K562 (cell line): ENCODE results near the gene FKBP2. TPM values are rescaled to one million over a fixed set of nuclear protein-coding genes. Genes with fewer than 3 reads are reported as not detected.

Experiments
- CXXC5 ChIP-seq: fragments of 250-450 bp; sonication (Bioruptor Pico); IDR thresholded peaks from 2 replicates; pipeline ENCODE4 v1.8.0; 2022; ENCODE audit warnings: inconsistent platforms, mild to moderate bottlenecking, moderate library complexity
- FOXA3 ChIP-seq, 2 experiments: fragments of 450-650 bp in 1 of 2; sonication (generic) in 1 of 2; formaldehyde crosslinking; IDR thresholded peaks in 1 of 2; conservative IDR thresholded peaks in 1 of 2; 2 replicates each; pipeline versions ENCODE4 v1.4.0 to v1.8.0; 2020 to 2022; ENCODE audit warnings: mild to moderate bottlenecking in 2 of 2, missing genetic modification reagents in 1 of 2
- IRF2 ChIP-seq: sonication (generic); formaldehyde crosslinking; IDR thresholded peaks from 2 replicates; pipeline ENCODE4 v1.8.1; 2022; ENCODE audit warnings: mild to moderate bottlenecking, missing genetic modification reagents
- NR2C2 ChIP-seq, 2 experiments: fragments of 200-800 bp in 1 of 2; sonication (Bioruptor generic) in 1 of 2; sonication (generic) in 1 of 2; formaldehyde crosslinking in 1 of 2; IDR thresholded peaks; 2 replicates each; pipeline versions ENCODE4 v1.6.1 to v1.8.0; 2016 to 2022; ENCODE audit warnings: mild to moderate bottlenecking in 1 of 2, missing compliant biosample characterization in 1 of 2, missing genetic modification characterization in 1 of 2, missing genetic modification reagents in 1 of 2
- PRMT5 ChIP-seq: sonication (generic); formaldehyde crosslinking; IDR thresholded peaks from 2 replicates; pipeline ENCODE4 v1.5.0; 2020; ENCODE audit warnings: missing genetic modification reagents
- RBFOX2 ChIP-seq: fragments of 200-400 bp; formaldehyde crosslinking; IDR thresholded peaks from 2 replicates; pipeline ENCODE4 v1.6.1; 2017; ENCODE audit warnings: low read depth, mild to moderate bottlenecking, low read length, moderate library complexity
- SAP30 ChIP-seq: fragments of 200-600 bp; sonication (generic); IDR thresholded peaks from 2 replicates; pipeline ENCODE4 v1.6.1; 2012; ENCODE audit warnings: borderline replicate concordance, low read depth, mild to moderate bottlenecking, moderate library complexity, low read length, control low read depth, inconsistent platforms; ENCODE audit not compliant: insufficient read depth, poor library complexity, severe bottlenecking
- polyA plus RNA-seq, 8 experiments: library from polyadenylated mRNA; depleted of rRNA in 4 of 8; stranded (reverse) in 5 of 8; unstranded in 3 of 8; fragments of >200 nt; fragmentation: Nextera tagmentation in 2 of 8; fragmentation: Illumina TruSeq in 1 of 8; extraction: Ambion mirVana in 2 of 8; extraction: Trizol in 1 of 8; gene quantifications; 2 replicates each; pipeline versions ENCODE4 v1.2.1 to v1.2.3, GENCODE V29; 2011 to 2014; ENCODE audit warnings: inconsistent platforms in 1 of 8, missing spikeins in 1 of 8
- total RNA-seq, 7 experiments: library from RNA; depleted of rRNA in 6 of 7; stranded (reverse); fragments of >200 nt in 6 of 7; fragmentation: Illumina TruSeq in 2 of 7; extraction: Trizol in 2 of 7; gene quantifications; 2 replicates each; pipeline versions ENCODE4 v1.2.1 to v1.2.3, GENCODE V29; 2011 to 2021; ENCODE audit warnings: low replicate concordance in 1 of 7
- TF ChIP-seq, protein P1 (sequence below): sonication (generic); formaldehyde crosslinking; IDR thresholded peaks from 2 replicates; pipeline ENCODE4 v1.8.0; 2022; ENCODE audit warnings: missing genetic modification reagents, mild to moderate bottlenecking, moderate library complexity, borderline replicate concordance
- TF ChIP-seq, protein P2 (sequence below), 3 experiments: IDR thresholded peaks in 2 of 3; conservative IDR thresholded peaks in 1 of 3; 2 replicates each; pipeline ENCODE4 v1.5.1; 2011 to 2012; ENCODE audit warnings: low read length in 3 of 3, mild to moderate bottlenecking in 3 of 3, control low read depth in 2 of 3, improper control_type of control experiment in 1 of 3, inconsistent platforms in 1 of 3, low read depth in 1 of 3, mixed read lengths in 1 of 3, moderate library complexity in 1 of 3; ENCODE audit not compliant: insufficient read depth in 2 of 3
- TF ChIP-seq, protein P3 (sequence below): sonication (generic); formaldehyde crosslinking; IDR thresholded peaks from 2 replicates; pipeline ENCODE4 v1.8.0; 2022; ENCODE audit warnings: mild to moderate bottlenecking, missing genetic modification reagents

FKBP2 gene
- total and polyA plus RNA-seq, 9 of the 15 experiments (the other 6 are each of a cell fraction or from before 2014, with no cell fraction given): 3.5 to 151 (median 58.1) TPM

DNA sequence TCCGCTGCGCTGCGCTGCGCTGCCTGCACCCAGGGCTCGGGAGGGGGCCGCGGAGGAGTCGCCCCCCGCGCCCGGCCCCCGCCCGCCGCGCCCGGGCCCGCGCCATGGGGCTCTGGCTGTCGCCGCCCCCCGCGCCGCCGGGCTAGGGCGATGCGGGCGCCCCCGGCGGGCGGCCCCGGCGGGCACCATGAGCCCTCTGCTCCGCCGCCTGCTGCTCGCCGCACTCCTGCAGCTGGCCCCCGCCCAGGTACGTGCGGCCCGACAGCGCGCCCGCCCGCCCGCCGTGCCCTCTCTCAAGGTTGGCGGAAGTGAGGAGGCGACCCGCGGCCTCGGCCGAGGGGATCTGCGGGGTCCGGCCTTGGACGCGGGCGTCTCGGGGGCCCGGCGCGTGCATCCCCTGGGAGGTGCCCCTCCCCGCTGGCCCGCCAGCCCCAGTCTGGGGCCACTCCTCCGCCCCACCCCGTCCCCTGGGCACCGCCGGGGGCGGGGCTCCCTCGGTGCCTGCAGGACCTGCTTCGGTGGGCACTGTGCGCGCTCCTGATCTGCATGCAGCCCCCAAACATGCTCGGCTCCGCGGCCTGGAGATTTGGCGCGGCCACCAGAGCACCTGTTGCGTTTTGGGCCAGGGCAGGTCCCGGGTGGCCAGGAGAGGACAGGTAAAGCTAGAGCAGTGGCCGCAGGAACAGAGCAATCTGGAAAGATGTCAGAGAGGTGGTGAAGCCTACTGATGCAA is 6.1 kb upstream of the FKBP2 start (continued):
- TF ChIP-seq CXXC5 (CRISPR knock-in tag) (peak; percentile 20; the same call in 1 of the 2 replicates), FOXA3 (CRISPR knock-in tag; conservative IDR thresholded peaks at IDR 0.05 in 1 of 2, IDR thresholded peaks at IDR 0.05 in 1 of 2) (0 out of 4 replicates have a peak, but pooled peaks of 1 of the 2 experiments have one; percentile 38), RBFOX2 (peak; percentile 48; the same call in 1 of the 2 replicates), PRMT5 (CRISPR knock-in tag) (no peak), IRF2 (CRISPR knock-in tag) (no peak), NR2C2 (CRISPR knock-in tag; IDR thresholded peaks at IDR 0.05) (no peak), NR2C2 (tag; IDR thresholded peaks at IDR 0.05) (0 out of 2 replicates have a peak, but pooled peaks have one; percentile 23), SAP30 (peak; percentile 48)
- TF ChIP-seq, protein P1, sequence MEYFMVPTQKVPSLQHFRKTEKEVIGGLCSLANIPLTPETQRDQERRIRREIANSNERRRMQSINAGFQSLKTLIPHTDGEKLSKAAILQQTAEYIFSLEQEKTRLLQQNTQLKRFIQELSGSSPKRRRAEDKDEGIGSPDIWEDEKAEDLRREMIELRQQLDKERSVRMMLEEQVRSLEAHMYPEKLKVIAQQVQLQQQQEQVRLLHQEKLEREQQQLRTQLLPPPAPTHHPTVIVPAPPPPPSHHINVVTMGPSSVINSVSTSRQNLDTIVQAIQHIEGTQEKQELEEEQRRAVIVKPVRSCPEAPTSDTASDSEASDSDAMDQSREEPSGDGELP: peak; percentile 13; the same call in 1 of the 2 replicates
- TF ChIP-seq, protein P2, sequence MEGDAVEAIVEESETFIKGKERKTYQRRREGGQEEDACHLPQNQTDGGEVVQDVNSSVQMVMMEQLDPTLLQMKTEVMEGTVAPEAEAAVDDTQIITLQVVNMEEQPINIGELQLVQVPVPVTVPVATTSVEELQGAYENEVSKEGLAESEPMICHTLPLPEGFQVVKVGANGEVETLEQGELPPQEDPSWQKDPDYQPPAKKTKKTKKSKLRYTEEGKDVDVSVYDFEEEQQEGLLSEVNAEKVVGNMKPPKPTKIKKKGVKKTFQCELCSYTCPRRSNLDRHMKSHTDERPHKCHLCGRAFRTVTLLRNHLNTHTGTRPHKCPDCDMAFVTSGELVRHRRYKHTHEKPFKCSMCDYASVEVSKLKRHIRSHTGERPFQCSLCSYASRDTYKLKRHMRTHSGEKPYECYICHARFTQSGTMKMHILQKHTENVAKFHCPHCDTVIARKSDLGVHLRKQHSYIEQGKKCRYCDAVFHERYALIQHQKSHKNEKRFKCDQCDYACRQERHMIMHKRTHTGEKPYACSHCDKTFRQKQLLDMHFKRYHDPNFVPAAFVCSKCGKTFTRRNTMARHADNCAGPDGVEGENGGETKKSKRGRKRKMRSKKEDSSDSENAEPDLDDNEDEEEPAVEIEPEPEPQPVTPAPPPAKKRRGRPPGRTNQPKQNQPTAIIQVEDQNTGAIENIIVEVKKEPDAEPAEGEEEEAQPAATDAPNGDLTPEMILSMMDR (IDR thresholded peaks at IDR 0.05 in 2 of 3, conservative IDR thresholded peaks at IDR 0.05 in 1 of 3; ENCODE audit: insufficient read depth in 2 of 3, low read depth in 1 of 3, low read length in 3 of 3): peak in 1 of 3 experiments; percentile 58; a peak in 1 of 6 replicates
- TF ChIP-seq, protein P3, sequence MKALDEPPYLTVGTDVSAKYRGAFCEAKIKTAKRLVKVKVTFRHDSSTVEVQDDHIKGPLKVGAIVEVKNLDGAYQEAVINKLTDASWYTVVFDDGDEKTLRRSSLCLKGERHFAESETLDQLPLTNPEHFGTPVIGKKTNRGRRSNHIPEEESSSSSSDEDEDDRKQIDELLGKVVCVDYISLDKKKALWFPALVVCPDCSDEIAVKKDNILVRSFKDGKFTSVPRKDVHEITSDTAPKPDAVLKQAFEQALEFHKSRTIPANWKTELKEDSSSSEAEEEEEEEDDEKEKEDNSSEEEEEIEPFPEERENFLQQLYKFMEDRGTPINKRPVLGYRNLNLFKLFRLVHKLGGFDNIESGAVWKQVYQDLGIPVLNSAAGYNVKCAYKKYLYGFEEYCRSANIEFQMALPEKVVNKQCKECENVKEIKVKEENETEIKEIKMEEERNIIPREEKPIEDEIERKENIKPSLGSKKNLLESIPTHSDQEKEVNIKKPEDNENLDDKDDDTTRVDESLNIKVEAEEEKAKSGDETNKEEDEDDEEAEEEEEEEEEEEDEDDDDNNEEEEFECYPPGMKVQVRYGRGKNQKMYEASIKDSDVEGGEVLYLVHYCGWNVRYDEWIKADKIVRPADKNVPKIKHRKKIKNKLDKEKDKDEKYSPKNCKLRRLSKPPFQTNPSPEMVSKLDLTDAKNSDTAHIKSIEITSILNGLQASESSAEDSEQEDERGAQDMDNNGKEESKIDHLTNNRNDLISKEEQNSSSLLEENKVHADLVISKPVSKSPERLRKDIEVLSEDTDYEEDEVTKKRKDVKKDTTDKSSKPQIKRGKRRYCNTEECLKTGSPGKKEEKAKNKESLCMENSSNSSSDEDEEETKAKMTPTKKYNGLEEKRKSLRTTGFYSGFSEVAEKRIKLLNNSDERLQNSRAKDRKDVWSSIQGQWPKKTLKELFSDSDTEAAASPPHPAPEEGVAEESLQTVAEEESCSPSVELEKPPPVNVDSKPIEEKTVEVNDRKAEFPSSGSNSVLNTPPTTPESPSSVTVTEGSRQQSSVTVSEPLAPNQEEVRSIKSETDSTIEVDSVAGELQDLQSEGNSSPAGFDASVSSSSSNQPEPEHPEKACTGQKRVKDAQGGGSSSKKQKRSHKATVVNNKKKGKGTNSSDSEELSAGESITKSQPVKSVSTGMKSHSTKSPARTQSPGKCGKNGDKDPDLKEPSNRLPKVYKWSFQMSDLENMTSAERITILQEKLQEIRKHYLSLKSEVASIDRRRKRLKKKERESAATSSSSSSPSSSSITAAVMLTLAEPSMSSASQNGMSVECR (CRISPR knock-in tag): peak; percentile 37; the same call in 1 of the 2 replicates
